ENCODE measurements around the gene TCEANC. TPM values are rescaled to one million over a fixed set of nuclear protein-coding genes. Genes with fewer than 3 reads are reported as not detected.

TCEANC gene
- polyA plus RNA-seq, 4 donors, result 1.4 to 3.2 (median 1.9) TPM

DNA sequence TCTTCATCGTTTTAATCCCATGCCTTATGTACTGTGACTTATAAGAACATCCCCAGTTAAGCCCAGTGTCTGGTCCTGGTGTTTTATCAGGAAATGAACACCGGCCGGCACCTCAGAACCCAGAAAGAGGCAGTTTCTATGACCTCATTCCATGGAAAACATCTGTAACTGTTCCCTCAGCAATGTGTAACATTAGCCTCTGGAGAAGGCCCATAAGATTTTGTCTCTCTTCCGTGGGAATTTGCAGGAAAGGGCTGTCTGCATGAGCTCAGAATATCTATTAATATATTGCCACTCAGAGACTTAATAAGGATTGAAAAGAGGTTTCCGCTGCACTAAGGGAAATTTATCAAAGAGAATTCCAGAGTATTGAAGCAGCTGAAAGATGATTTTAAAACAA, 3.1 kb upstream of the TCEANC start:
- no peaks in the 10 kb centered on the region for H3K36me3 ChIP-seq (ENCODE audit: control insufficient read depth in 3 of 3, insufficient read depth in 2 of 3, low read depth in 1 of 3, low read length in 3 of 3)
- FAIRE-seq (no peak), DNase-seq (no peak)
- no peak overlapping the region for H3K27ac ChIP-seq (ENCODE audit: low read depth in 1 of 3, low read length in 2 of 3)
- 66 to 77% (median 68%) methylated on average over 5 of the region's 5 CpGs for WGBS, 3 donors
- no peak overlapping the region for H3K4me3 ChIP-seq (ENCODE audit: low read depth in 1 of 3, low read length in 3 of 3)
- peaks cover 0 to 15% (median 0%) of the 10 kb centered on the region in 3 donors for H3K4me1 ChIP-seq (ENCODE audit: control insufficient read depth in 3 of 3, insufficient read depth in 2 of 3, low read depth in 1 of 3, low read length in 2 of 3)
- no peaks in the 10 kb centered on the region for H3K27me3 ChIP-seq (ENCODE audit: control insufficient read depth in 3 of 3, insufficient read depth in 3 of 3, low read length in 3 of 3)
- no peaks in the 10 kb centered on the region for H3K9me3 ChIP-seq (ENCODE audit: control insufficient read depth in 2 of 2, insufficient read depth in 1 of 2, low read depth in 1 of 2, low read length in 1 of 2)

- FAIRE-seq, result no peak
- Histone ChIP-seq H3K4me3 (ENCODE audit: low read depth in 1 of 3, low read length in 3 of 3) (no peak overlapping the region), H3K27me3 (ENCODE audit: control insufficient read depth in 3 of 3, insufficient read depth in 3 of 3, low read length in 3 of 3) (no peaks in the 10 kb centered on the region), H3K4me1 (ENCODE audit: control insufficient read depth in 3 of 3, insufficient read depth in 2 of 3, low read depth in 1 of 3, low read length in 2 of 3) (peaks cover 0 to 15% (median 0%) of the 10 kb centered on the region in 3 donors), H3K27ac (ENCODE audit: low read depth in 1 of 3, low read length in 2 of 3) (no peak overlapping the region), H3K9me3 (ENCODE audit: control insufficient read depth in 2 of 2, insufficient read depth in 1 of 2, low read depth in 1 of 2, low read length in 1 of 2) (no peaks in the 10 kb centered on the region), H3K36me3 (ENCODE audit: control insufficient read depth in 3 of 3, insufficient read depth in 2 of 3, low read depth in 1 of 3, low read length in 3 of 3) (no peaks in the 10 kb centered on the region)
- WGBS, 3 donors, result 95 to 97% (median 97%) methylated on average over 1 of the region's 1 CpG
- no peak for DNase-seq
These were observed 2.6 kb upstream of the TCEANC start for GRCh38 chrX:13650318-13650717.

DNA sequence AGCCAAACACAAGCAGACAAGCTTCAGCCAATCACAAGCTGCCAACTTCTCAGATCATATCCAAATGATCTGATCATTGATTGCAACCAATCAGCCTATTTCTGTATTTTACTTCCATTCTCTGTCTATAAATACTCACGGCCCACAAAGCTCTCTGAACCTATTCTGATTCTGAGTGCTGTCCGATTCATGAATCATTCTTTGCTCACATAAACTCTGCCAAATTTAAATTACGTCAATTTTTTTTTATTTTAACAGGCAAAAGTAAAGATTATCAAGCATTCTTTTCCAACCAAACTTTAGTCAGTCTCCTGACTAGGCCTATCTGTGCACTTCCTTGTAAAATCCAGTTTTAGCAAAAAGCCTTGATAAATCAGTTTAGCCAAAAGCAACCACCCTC, 1.8 kb upstream of the TCEANC start:
- WGBS, 3 donors, result 61 to 90% (median 63%) methylated on average over 3 of the region's 3 CpGs
- H3K4me1 ChIP-seq (ENCODE audit: control insufficient read depth in 3 of 3, insufficient read depth in 2 of 3, low read depth in 1 of 3, low read length in 2 of 3), result peaks cover 0 to 15% (median 0%) of the 10 kb centered on the region in 3 donors
- H3K4me3 ChIP-seq (ENCODE audit: low read depth in 1 of 3, low read length in 3 of 3), result no peak overlapping the region
- FAIRE-seq, result no peak
- H3K36me3 ChIP-seq (ENCODE audit: control insufficient read depth in 3 of 3, insufficient read depth in 2 of 3, low read depth in 1 of 3, low read length in 3 of 3), result peaks cover 0 to 4% (median 0%) of the 10 kb centered on the region in 3 donors
- no peak for DNase-seq
- no peaks in the 10 kb centered on the region for H3K27me3 ChIP-seq (ENCODE audit: control insufficient read depth in 3 of 3, insufficient read depth in 3 of 3, low read length in 3 of 3)
- no peak overlapping the region for H3K27ac ChIP-seq (ENCODE audit: low read depth in 1 of 3, low read length in 2 of 3)
- no peaks in the 10 kb centered on the region for H3K9me3 ChIP-seq (ENCODE audit: control insufficient read depth in 2 of 2, insufficient read depth in 1 of 2, low read depth in 1 of 2, low read length in 1 of 2)

DNA sequence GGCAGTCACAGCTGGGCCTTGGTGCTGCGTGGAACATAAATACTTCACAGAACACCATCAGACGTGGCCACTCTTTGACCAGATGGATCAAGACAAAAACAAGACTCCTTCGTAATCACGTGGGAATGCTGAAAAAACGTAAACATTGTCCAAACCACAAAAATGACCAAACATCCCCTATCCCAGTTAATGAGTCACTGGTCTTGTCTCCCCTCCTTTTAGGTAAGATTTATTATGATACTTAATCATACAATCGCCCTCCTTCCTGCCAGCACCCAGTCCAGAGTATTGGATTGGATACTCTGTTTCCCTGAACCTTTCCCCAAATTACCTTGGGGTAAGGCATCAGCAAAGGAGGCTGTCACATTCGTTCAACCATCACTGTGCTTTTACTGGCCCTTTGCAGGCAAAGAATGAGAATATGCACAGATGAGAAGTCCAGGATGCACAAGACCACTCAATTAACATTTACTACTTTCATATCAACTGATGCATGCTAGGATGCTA, 601 bp upstream of the TCEANC start:
- Histone ChIP-seq H3K4me3 (ENCODE audit: low read depth in 1 of 3, low read length in 3 of 3) (peak overlapping the region in 2 of 3 donors; percentile 9 to 44), H3K36me3 (ENCODE audit: control insufficient read depth in 3 of 3, insufficient read depth in 2 of 3, low read depth in 1 of 3, low read length in 3 of 3) (peaks cover 0 to 4% (median 0%) of the 10 kb centered on the region in 3 donors), H3K9me3 (ENCODE audit: control insufficient read depth in 2 of 2, insufficient read depth in 1 of 2, low read depth in 1 of 2, low read length in 1 of 2) (no peaks in the 10 kb centered on the region), H3K27me3 (ENCODE audit: control insufficient read depth in 3 of 3, insufficient read depth in 3 of 3, low read length in 3 of 3) (no peaks in the 10 kb centered on the region), H3K27ac (ENCODE audit: low read depth in 1 of 3, low read length in 2 of 3) (peak overlapping the region; percentile 47 to 94 (median 81)), H3K4me1 (ENCODE audit: control insufficient read depth in 3 of 3, insufficient read depth in 2 of 3, low read depth in 1 of 3, low read length in 2 of 3) (peaks cover 0 to 13% (median 0%) of the 10 kb centered on the region in 3 donors)
- FAIRE-seq, result no peak
- 31 to 48% (median 41%) methylated on average over 7 of the region's 7 CpGs for WGBS, 3 donors
- DNase-seq, result no peak

- no peak for FAIRE-seq
- Histone ChIP-seq H3K27ac (ENCODE audit: low read depth in 1 of 3, low read length in 2 of 3) (peak overlapping the region in 1 of 3 donors; percentile 97), H3K4me3 (ENCODE audit: low read depth in 1 of 3, low read length in 3 of 3) (peak overlapping the region in 1 of 3 donors; percentile 83), H3K4me1 (ENCODE audit: control insufficient read depth in 3 of 3, insufficient read depth in 2 of 3, low read depth in 1 of 3, low read length in 2 of 3) (peaks cover 0 to 7% (median 0%) of the 10 kb centered on the region in 3 donors), H3K36me3 (ENCODE audit: control insufficient read depth in 3 of 3, insufficient read depth in 2 of 3, low read depth in 1 of 3, low read length in 3 of 3) (peaks cover 0 to 4% (median 0%) of the 10 kb centered on the region in 3 donors), H3K27me3 (ENCODE audit: control insufficient read depth in 3 of 3, insufficient read depth in 3 of 3, low read length in 3 of 3) (no peaks in the 10 kb centered on the region), H3K9me3 (ENCODE audit: control insufficient read depth in 2 of 2, insufficient read depth in 1 of 2, low read depth in 1 of 2, low read length in 1 of 2) (no peaks in the 10 kb centered on the region)
- DNase-seq, result no peak
These were observed 1.2 kb downstream of the TCEANC start for GRCh38 chrX:13654116-13654515.

DNA sequence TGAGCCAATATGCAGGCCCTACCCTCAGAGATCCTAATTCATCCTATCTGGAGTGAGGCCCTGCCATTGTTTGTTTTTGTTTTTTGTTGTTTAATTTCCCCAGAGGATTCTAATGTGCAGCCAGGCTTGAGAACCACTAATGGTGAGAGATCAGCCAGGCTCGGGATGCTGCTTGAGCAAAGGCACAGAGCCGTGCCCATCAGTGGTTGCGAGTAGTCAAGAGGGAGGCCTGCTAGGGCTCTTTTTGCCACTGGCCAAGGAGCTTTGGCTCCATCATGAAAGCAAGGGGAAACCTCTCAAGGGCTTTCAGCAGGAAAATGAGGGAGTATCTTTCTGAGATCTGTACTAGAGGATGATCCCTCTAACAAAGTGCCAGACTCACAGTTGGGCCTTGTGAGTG, 2.7 kb downstream of the TCEANC start:
- Histone ChIP-seq H3K27ac (ENCODE audit: low read depth in 1 of 3, low read length in 2 of 3) (no peak overlapping the region), H3K4me3 (ENCODE audit: low read depth in 1 of 3, low read length in 3 of 3) (no peak overlapping the region), H3K9me3 (ENCODE audit: control insufficient read depth in 2 of 2, insufficient read depth in 1 of 2, low read depth in 1 of 2, low read length in 1 of 2) (no peaks in the 10 kb centered on the region), H3K36me3 (ENCODE audit: control insufficient read depth in 3 of 3, insufficient read depth in 2 of 3, low read depth in 1 of 3, low read length in 3 of 3) (peaks cover 0 to 6% (median 2%) of the 10 kb centered on the region in 3 donors), H3K27me3 (ENCODE audit: control insufficient read depth in 3 of 3, insufficient read depth in 3 of 3, low read length in 3 of 3) (no peaks in the 10 kb centered on the region), H3K4me1 (ENCODE audit: control insufficient read depth in 3 of 3, insufficient read depth in 2 of 3, low read depth in 1 of 3, low read length in 2 of 3) (peaks cover 0 to 7% (median 0%) of the 10 kb centered on the region in 3 donors)
- DNase-seq (no peak), FAIRE-seq (no peak)
- 80 to 96% (median 85%) methylated on average over 3 of the region's 3 CpGs for WGBS, 3 donors

DNA sequence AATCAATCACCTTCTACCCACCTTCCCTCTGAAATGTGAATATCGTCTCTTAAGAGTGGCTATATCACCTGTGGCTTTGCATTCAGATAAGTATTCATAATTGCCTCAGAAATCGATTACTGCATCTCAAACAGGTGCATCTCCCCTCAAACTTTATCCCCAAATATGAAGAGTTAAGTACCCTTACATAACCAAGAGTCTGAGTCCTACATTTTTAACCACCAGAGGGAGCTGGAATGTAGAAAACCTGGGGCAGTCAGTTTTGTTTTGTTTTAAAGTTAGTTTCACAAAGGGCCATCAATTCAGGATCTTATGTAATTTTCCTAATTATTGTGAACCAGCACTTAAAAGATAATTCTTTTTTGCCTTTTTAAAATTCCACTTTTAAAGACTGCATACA, 5.7 kb downstream of the TCEANC start:
- Histone ChIP-seq H3K27me3 (ENCODE audit: control insufficient read depth in 3 of 3, insufficient read depth in 3 of 3, low read length in 3 of 3) (no peaks in the 10 kb centered on the region), H3K36me3 (ENCODE audit: control insufficient read depth in 3 of 3, insufficient read depth in 2 of 3, low read depth in 1 of 3, low read length in 3 of 3) (peaks cover 0 to 6% (median 2%) of the 10 kb centered on the region in 3 donors), H3K4me3 (ENCODE audit: low read depth in 1 of 3, low read length in 3 of 3) (no peak overlapping the region), H3K9me3 (ENCODE audit: control insufficient read depth in 2 of 2, insufficient read depth in 1 of 2, low read depth in 1 of 2, low read length in 1 of 2) (no peaks in the 10 kb centered on the region), H3K27ac (ENCODE audit: low read depth in 1 of 3, low read length in 2 of 3) (no peak overlapping the region), H3K4me1 (ENCODE audit: control insufficient read depth in 3 of 3, insufficient read depth in 2 of 3, low read depth in 1 of 3, low read length in 2 of 3) (peaks cover 0 to 3% (median 0%) of the 10 kb centered on the region in 3 donors)
- peak; percentile 42 to 55 for DNase-seq
- WGBS, 3 donors, result 2 to 8% (median 7%) methylated on average over 2 of the region's 2 CpGs
- FAIRE-seq, result peak; percentile 65

DNA sequence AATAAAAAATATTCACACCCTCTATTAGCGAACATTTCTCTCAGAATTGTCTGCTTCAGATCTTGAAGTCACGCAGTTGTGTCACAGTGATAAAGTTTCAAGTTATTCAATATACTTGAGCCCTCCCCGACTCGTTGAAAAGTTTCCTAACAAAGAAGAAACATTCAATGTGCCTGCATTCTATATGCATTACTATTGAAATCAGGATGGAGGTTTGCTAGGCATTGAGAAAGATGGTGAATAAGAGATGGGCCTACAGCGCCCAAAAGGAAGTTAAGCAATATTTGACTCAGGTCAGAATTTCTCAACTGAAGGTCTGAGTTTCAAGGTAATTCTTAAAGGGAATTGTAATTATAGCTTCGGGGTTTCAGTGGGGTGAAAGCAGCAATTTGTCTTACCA, 6.1 kb downstream of the TCEANC start:
- H3K27me3 ChIP-seq (ENCODE audit: control insufficient read depth in 3 of 3, insufficient read depth in 3 of 3, low read length in 3 of 3), result no peaks in the 10 kb centered on the region
- H3K4me1 ChIP-seq (ENCODE audit: control insufficient read depth in 3 of 3, insufficient read depth in 2 of 3, low read depth in 1 of 3, low read length in 2 of 3), result no peaks in the 10 kb centered on the region
- peaks cover 0 to 6% (median 2%) of the 10 kb centered on the region in 3 donors for H3K36me3 ChIP-seq (ENCODE audit: control insufficient read depth in 3 of 3, insufficient read depth in 2 of 3, low read depth in 1 of 3, low read length in 3 of 3)
- H3K9me3 ChIP-seq (ENCODE audit: control insufficient read depth in 2 of 2, insufficient read depth in 1 of 2, low read depth in 1 of 2, low read length in 1 of 2), result no peaks in the 10 kb centered on the region
- no peak overlapping the region for H3K4me3 ChIP-seq (ENCODE audit: low read depth in 1 of 3, low read length in 3 of 3)
- DNase-seq (no peak), FAIRE-seq (no peak)
- no peak overlapping the region for H3K27ac ChIP-seq (ENCODE audit: low read depth in 1 of 3, low read length in 2 of 3)
- 47 to 55% (median 51%) methylated on average over 6 of the region's 6 CpGs for WGBS, 3 donors

DNA sequence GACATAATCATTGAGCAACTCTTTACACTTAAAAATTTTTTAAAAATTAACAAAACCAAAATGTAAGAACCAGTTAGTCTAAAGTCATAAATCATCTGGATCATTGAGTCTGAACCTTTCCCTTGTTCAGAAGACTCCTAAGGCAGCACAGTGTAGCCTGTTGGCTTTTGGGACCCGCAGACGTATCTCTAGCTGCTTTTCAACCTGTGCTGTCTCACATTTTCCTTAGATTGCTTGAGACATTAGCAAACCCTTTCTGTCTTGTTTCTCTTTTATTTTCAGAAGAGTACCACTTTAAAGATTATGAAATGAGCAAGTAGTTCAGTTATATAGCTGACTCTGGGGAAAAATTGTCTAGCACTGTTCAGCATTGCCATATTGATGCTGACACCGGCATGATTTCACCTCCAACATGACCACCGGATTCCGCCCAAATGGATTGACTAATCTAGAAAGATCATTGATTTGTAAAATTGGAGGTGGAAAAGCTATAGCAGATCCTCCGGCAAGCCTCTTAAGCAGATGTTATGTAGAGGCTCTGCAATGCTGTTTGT, 8.9 kb downstream of the TCEANC start:
- DNase-seq, result no peak
- Histone ChIP-seq H3K4me3 (ENCODE audit: low read depth in 1 of 3, low read length in 3 of 3) (no peak overlapping the region), H3K4me1 (ENCODE audit: control insufficient read depth in 3 of 3, insufficient read depth in 2 of 3, low read depth in 1 of 3, low read length in 2 of 3) (no peaks in the 10 kb centered on the region), H3K27ac (ENCODE audit: low read depth in 1 of 3, low read length in 2 of 3) (peak overlapping the region in 2 of 3 donors; percentile 33 to 76), H3K27me3 (ENCODE audit: control insufficient read depth in 3 of 3, insufficient read depth in 3 of 3, low read length in 3 of 3) (no peaks in the 10 kb centered on the region), H3K9me3 (ENCODE audit: control insufficient read depth in 2 of 2, insufficient read depth in 1 of 2, low read depth in 1 of 2, low read length in 1 of 2) (no peaks in the 10 kb centered on the region), H3K36me3 (ENCODE audit: control insufficient read depth in 3 of 3, insufficient read depth in 2 of 3, low read depth in 1 of 3, low read length in 3 of 3) (peaks cover 0 to 2% (median 2%) of the 10 kb centered on the region in 3 donors)
- no peak for FAIRE-seq
- WGBS, 3 donors, result 61 to 86% (median 82%) methylated on average over 6 of the region's 6 CpGs
